NCI-H1092 treated with DMSO at 0.1 percent for 48 hours (cell line): ENCODE data around the gene CATSPERZ.
"Not testable (repeated sequence)": the region's sequence is repeated elsewhere in the genome, so short reads cannot be mapped to it uniquely, and the experiment has no call there.

Experiments
- DNase-seq: peaks from one replicate; lab custom pipeline; 2025; lab: John Stamatoyannopoulos, UW

The CATSPERZ gene

GRCh38 chr11:64304316-64305072, 4.3 kb downstream of the CATSPERZ start:
- DNase-seq: peak; percentile 95

- peak; percentile 100 for DNase-seq
Observed at GRCh38 chr11:64305075-64305690, 5.0 kb downstream of the CATSPERZ start, which contains the start of gene ESRRA. TSS of gene ESRRA (plus strand) at chr11:64305524. CDS start at chr11:64307180, 1,656 bp downstream.

GRCh38 chr11:64305691-64306562, 5.8 kb downstream of the CATSPERZ start:
- DNase-seq: peak; percentile 53

- DNase-seq: no peak
Observed at GRCh38 chr11:64306563-64306875, 6.4 kb downstream of the CATSPERZ start.

GRCh38 chr11:64306876-64307622, 6.9 kb downstream of the CATSPERZ start:
- no peak for DNase-seq

GRCh38 chr11:64307795-64308194, 7.6 kb downstream of the CATSPERZ start:
- not testable (repeated sequence) for DNase-seq

- DNase-seq: no peak
Observed at GRCh38 chr11:64312947-64313346, 12.8 kb downstream of the CATSPERZ start.

- no peak for DNase-seq
Observed at GRCh38 chr11:64313491-64314145, 13.5 kb downstream of the CATSPERZ start.

- no peak for DNase-seq
Observed at GRCh38 chr11:64314146-64314804, 14.1 kb downstream of the CATSPERZ start.

GRCh38 chr11:64314805-64315561, 14.8 kb downstream of the CATSPERZ start:
- no peak for DNase-seq

GRCh38 chr11:64315667-64316526, 15.7 kb downstream of the CATSPERZ start:
- not testable (repeated sequence) for DNase-seq

- peak; percentile 53 for DNase-seq
Observed at GRCh38 chr11:64316672-64317324, 16.6 kb downstream of the CATSPERZ start.

GRCh38 chr11:64317325-64317960, 17.3 kb downstream of the CATSPERZ start, which contains the start of gene TRMT112:
TSS of gene TRMT112 (minus strand) at chr11:64317559. CDS start at chr11:64317526, 33 bp downstream.
- peak; percentile 99 for DNase-seq

- peak; percentile 99 for DNase-seq
Observed at GRCh38 chr11:64317961-64318765, 18.0 kb downstream of the CATSPERZ start, which contains the start of gene PRDX5. TSS of gene PRDX5 (plus strand) at chr11:64318121. CDS start at chr11:64318216, 95 bp downstream.

- no peak for DNase-seq
Observed at GRCh38 chr11:64318766-64319761, 18.9 kb downstream of the CATSPERZ start.

- DNase-seq: no peak
Observed at GRCh38 chr11:64320556-64320955, 20.4 kb downstream of the CATSPERZ start.
